Measurements from ENCODE around the gene BLACAT1.

Gene BLACAT1

DNA sequence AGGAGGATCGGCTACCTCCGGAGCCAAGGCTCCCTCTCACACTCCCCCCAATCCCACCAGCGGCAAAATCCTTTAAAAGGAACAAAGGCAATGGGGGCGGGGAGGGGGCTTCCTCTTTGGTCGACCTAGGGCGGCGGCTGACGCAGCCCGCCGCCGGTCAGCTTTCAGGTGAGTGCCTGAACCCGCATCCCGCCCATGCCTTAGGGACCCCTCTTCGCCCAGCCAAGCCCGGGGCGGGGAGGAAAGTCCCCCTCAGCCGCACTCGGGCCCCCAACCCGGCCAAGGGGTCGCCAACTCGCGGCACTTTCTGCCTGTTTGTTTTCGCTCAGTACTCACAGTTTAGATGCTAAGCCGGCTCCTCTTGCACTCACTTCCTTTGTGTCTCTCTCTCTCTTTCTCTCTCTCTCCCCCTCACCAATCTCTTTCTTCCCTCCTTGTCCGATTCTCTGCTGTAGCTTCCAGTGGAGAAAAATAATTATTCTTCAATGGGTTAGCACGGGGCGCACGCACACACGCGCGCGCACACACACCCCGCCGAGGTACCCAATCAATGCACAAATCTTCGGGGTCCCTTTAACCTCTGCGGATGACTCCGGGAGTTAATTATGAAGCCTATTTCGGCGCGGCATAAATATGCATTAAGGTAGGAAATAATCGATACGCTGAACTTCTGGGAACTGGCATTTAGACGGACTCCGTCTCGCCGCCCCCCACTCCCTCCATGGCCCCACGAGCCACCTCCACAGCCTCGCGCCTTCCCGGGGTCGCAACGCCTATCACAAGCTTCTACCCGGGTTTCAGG is at the start of gene BLACAT1:
TSS of gene BLACAT1 (minus strand) at position 465 of the 802 bp plus-strand sequence.
- no peak for DNase-seq

DNA sequence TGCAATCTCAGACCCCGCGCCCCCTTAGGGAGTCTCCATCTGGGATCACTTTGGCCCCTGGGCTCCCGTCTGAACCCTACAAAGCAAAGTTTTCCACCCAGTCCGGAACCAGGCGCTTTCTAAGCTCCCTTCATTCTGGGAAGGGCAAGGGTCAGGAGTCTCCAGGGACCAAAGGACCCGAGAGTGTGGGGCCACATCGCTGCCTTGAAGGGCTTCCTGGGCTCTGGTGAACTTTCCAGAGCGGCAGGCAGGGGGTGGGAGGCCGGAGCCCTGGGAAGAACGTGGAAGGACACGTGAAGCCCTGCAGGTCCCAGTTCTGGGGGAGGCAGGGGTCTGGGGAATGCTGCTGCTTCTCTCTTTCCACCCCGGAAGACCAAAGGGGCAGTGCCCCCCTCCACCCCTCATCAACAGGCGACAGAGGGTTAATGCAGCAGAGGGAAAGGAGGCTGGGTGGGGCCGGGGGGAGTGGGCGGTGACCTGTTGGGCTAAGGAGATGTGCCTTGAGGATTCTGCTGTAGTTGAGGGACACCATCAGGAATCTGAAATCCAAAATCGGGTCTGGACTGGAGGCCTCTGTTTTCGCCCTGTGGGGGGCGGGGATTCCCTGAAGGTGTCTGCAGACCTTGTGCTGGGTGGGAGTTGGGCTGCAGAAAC is 49.4 kb upstream of the BLACAT1 start:
- DNase-seq = no peak

DNA sequence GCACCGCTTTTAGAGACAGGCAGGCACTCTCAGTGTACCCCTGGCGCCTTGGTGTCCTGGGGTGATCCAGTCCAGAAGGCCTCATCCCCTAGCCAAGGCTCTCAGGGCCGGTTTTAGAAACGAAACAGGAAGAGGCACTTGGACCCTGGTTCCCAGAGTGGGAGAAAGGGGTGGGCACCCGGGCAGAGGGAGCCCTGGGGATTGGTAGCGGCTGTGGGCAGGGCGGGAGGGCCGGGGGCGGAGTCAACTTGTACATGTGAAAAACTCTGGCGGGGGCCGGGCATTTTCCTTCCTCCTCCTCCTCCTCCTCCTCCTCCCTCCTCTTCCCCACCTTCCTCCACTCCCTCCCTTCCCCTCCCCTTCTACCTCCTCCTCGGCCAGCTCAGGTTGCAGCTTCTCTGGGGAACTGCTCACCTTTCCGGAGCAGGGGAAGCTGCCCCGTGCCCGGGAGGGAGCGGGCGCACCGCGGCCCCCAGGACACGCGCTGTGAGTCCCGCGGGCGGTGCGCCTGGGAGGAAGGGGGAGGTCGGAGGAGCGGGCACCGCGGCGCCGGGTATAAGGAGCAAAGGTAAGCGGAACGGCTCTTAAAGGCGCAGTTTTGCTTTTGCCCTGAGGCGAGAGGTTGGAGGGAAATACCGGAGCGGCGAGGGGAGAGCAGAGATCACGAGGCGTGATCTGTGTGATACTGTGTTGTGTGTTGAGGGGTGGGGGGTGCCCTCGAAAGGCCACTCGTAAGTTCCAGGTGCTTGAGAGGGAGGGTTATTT is 48.6 kb upstream of the BLACAT1 start, which contains the start of gene CDK18:
TSS of gene CDK18 (plus strand) at position 359 of the 765 bp plus-strand sequence. CDS start 18,499 bp downstream, outside the sequence.
- DNase-seq = peak; percentile 89

DNA sequence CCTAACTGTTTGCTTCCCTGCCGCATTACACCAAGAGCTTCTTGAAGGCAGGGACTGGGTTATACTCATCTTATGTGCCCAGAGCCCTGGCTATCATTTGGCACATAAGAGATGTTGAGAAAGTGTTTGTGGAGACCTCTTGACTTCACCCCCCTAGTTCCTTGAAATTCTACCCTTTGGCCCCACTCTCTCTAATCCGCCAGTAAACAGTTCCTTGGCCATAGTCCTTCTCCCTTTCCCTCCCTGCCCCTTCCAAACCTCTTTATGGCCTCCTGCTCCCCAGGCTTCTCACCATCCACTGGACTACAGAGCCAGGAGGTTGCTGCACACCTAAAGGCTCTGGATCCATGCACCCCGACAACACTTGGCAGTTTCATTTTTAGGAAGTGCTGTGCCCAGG is 47.1 kb upstream of the BLACAT1 start:
- DNase-seq = no peak

DNA sequence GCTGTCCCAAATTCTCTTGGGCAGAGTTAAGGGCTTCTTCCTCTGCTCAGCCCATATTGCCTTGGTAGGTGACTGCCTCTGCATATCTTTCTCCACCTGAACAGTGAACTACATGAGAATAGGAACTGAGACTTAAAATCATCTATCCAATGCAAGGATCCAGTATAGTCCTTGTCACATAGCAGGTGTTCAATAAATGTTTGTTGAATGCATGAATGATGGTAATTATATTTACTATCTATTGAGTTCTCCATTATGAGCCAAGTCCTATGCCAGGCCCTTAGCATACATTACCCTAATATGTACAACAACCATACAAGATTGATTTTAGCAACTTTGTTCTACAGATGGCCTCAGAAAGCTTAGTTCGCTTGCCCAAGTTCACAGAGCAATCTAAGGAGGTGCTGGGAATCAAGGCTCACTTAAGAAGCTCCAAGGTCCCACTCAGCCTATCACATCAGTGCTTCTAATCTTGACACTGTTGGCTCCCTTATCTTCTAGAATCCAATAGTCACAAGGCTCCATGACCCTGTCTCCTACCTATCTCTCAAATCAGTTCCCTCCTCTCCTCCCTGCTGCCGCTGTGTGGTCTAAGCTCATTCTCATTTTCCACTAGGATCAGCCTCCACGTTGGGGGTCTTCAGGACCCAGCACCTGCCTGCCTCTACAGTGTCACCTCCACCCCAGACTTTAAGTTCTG is 46.4 kb upstream of the BLACAT1 start:
- DNase-seq = no peak

DNA sequence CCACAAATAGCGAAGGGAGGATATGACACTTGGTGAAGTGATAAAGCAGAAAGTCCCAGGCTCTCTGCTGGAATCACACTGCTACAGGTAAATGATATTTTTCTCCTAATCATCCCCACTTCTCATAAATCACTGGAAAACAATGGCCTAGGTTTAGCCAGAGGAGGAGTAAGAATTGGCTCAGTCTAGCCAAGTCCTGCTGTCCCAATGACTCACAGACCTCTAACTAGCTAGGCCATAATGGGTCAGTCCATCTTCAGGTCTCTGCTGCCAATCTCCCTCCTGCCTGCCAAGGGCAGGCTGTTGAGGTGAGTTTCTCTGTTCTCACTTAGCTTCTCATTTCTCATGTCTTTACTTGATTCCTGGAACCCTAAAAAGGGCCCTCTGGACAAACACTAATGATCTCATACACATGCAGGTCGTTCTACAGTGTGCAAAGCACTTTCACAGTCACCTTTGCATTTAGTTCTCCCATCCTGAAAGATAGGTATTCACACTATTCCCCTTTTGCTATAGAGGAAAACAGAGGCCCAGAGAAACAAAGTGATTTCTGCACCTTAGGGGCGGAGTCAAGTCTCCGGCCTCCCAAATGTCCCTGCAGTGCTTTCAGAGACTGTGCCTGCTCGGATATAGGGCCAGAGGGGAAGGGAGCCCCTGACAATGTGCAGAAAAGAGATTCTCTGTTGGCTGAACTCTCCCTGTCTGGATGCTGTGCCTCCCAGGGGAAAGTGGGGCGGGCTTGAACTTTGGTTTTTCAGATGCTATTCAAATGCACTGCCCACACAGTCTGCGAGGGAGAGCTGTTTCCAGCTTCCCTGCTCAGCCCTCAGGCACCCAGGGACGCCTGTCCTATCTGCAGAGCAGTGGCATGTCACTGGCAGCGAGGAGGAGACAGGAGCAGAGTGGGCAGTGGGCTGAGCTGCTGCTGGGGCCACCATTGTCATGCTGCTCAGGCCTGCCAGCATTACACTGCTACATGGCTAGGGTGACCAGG is 44.7 kb upstream of the BLACAT1 start:
- DNase-seq = no peak

DNA sequence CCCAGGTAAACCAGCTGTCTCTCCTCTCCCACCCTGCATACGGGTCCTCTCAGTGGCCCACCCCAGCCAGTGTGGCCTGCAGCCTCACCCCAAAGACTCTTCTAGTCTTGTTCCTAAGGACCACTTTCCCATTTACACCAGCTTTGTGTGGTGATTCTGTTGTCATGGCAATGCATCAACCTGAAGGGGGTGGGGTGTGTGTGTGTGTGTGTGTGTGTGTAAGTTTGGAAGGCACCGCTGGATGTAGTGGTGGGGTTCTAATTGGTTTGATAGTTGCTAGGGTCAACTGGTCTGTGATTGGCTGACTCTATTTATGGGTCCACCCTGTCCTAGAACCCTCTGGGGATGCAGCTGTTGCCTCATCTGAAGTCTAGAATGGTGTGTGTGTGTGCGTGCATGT is 43.9 kb upstream of the BLACAT1 start:
- DNase-seq = no peak

DNA sequence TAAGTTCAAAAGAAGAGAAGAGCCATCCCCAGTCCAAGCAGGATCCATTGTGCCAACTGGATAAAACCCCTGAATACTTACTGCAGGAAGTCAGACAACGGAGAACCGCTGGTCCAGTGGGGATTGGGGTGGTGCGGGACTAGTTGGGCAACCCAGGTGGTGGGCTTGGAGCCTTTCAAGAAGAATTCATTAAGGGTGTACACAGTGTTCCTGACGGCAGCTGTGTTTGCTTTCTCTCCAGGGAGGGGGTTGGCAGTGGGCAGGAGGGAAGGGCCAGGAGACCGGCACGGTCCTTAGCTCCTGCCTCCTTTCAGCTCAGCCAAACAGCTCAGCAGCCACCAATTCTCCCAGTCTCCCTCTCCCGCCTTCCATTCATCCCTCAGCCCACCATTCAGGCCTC is 41.5 kb upstream of the BLACAT1 start:
- DNase-seq = no peak

DNA sequence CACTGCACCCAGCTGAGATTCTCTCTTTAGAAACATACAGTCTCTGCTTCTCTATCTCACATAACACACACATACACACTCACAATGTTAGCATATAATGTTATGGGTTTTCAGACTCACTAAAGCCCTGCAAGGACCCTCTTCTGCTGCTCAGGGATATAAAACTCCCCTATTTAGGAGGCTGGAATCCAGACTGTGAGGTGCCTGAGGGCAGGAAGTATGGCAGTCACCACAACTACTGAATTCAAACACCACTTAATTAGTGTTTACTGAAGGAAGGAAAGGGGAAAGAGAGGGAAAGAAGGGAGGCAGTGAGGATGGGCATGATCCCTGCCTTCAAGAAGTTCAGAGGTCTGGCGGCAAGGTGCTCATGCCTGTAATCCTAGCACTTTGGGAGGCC is 40.8 kb upstream of the BLACAT1 start:
- no peak for DNase-seq

DNA sequence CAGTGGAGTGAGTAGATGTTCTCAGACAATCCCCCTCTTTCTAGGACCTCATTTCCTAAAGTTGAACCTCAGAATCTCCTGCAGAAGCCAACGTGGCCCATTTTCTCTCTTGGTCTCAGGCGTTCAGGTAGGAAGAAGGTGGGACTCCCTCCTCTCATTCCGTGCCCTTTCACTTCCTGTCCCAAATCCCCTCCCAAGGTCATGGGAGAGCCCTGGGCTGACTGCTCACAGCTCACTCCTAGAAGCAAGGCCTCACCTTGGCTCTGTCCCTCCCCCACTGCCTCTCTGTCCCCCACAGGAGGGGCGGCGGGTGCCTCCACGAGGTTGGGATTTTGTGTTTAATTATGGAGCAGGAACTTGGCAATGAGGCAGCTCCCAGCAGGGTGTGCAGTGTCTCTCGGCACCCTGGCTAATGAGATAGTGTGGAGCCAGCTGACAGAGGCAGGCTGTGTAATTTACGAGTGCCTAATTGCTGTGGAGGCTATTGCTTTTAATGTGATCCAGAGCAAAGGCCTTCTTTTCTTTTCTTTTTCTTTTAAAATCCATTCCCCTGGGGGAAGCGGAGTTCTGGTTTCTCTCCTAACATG is 39.5 kb upstream of the BLACAT1 start:
- no peak for DNase-seq

DNA sequence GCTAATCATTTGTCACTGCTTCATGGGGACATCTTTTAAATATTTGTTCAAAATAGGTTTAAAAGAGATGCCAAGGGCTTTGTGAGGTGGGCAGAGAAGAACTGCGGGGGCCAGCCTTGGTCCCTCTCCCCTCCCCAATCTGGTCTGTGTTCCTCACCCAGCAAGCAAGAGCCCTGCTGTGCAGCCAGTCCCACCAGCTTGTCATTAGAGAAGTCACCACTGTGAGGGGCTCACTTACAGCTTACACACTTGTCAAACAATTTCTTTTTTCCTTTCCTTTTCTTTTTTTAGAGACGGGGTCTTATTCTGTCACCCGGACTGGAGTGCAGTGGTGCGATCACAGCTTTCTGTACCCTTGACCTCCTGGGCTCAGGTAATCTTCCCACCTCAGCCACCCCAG is 38.3 kb upstream of the BLACAT1 start:
- DNase-seq = no peak

DNA sequence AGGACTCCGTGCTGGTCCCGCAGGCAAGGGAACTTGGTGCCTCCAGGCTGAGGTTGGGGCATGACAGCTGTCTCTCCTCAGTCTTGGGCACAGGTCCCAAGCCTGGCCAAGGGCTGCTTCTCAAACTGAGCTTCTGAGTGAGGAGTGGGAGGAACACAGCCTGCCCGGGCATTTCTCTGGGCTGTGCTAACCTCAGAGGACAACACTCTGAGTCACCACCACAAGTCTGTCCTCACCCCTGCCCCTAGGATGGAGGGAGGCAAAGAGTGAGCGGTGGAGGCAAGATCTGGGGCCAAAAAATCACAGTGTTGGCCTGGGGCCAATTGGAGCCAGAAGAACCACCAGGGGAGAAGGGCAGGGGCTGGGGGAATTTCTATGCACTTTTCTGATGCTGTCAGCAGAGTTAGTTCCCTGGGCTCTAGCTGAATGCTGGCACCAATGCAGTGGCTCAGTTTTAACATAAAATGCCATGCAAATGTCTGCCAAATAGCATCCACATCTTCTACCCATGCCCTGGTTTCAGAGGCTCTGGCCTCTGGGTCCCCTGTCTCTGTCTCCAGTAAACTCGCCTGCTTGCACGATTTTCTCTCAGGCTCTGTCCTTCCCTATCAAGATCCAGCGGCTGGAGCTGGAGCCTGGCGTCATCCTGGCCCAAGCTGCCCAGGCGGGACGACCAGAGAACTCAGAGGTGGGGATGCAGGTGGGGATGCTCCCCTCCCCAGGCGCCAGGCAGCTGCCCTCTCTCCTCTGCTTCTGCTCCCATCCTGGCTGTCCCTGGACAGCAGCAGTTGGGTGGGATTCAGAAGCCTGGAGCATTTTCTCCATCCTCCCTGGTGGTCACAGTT is 37.6 kb upstream of the BLACAT1 start:
- peak; percentile 79 for DNase-seq

DNA sequence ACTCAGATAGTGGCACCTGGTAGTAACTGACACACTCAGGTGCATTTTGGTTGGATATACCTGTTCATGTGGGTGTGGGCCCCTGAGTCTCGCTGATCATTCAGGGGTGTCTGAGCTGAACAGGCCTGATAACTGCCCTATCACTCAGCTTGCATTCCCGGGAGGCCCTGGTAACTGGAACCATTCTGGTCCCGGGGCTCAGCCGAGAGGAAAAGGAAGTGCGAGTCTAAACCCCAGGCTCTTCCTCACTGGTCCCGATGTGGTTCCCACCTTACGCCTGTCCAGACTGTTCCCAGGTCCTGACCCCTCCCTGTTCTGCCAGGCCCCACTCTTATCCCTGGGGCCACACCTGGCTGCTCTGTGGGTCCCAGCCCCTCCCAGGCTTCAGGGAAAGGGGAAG is 36.9 kb upstream of the BLACAT1 start:
- no peak for DNase-seq

DNA sequence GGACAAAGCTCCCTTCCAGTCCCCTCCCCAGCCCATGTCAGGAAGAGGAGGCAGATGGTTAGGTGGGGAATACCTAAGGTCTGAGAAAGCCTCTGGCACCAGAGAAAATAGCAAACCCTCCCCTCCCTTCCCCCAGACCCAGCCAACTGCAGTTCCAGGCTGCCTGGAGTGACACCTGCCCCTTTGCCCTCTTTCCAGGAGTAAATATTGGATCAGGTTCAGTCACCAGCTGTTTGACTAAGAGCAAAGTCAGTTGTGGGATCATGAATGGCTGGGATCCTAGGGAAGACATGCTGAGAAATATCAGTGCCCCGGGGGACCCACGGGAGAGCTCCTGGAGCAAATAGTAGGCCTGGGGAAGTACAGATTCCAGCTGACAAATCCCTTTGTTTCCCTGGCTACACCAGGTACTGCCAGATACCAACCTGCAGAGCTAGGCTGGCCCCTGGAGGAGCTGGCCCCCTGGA is 36.4 kb upstream of the BLACAT1 start:
- no peak for DNase-seq

DNA sequence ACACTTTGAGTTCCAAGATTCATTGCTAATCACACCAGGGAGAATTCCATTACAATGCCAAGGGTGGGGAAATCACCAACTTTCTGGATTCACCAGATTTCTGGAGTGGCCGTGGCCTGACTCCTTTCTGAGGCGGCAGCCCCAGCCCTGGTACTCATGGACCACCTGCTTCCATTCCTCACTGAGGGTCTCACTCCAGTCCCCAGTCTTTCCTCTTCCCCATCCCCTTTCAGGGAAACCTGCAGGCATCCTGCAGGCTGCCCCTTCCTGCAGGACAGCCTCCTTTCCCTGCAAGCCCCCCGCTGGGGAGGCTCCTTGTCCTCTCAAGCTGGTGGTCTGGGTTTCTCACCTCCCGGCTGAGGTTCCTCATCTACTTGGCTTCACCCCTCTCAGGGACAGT is 35.9 kb upstream of the BLACAT1 start:
- DNase-seq = no peak

DNA sequence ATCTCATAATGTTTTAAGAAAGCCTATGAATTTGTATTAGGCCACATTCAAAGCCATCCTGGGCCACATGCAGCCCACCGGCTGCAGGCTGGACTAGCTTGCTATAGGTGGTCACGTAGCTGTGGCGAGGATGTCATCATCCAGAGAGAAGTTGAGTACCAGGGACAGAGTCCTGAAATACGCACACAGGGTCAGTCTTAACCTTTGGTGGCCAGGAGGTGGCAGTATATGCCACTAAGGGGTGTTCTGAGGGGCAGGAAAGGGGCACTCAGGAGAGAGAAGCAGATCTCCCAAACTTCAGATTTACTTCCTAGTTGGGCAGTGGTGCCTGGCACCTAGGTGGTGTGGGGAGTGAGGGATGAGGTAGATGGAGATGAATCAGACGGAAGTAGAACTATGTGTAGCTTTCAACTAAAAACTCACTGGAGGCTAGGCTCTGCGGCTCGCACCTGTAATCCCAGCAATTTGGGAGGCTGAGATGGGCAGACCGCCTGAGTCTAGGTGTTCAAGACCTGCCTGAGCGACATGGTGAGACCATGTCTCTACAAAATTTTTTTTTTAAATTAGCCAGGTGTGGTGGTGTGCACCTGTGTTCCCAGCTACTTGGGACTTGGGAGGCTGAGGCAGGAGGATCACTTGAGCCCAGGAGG is 32.4 kb upstream of the BLACAT1 start:
- DNase-seq = peak; percentile 62

DNA sequence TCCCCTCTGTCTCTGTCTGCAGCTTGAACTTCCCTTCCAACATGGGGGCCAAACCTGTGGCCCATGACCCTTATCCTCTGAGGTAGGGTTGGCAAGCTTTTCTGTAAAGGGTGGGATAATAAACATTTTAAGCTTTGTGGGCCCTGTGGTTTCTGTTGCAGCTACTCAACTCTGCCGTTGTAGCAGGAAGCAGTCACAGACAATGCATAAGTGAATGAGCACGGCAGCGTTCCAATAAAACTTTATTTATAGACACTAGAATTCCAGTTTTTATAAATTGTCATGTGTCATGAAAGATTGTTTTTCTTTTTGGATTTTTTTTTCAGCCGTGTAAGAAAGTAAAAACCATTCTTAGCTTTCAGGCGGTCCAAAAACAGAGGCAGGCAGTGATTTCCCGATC is 30.4 kb upstream of the BLACAT1 start:
- DNase-seq = no peak

DNA sequence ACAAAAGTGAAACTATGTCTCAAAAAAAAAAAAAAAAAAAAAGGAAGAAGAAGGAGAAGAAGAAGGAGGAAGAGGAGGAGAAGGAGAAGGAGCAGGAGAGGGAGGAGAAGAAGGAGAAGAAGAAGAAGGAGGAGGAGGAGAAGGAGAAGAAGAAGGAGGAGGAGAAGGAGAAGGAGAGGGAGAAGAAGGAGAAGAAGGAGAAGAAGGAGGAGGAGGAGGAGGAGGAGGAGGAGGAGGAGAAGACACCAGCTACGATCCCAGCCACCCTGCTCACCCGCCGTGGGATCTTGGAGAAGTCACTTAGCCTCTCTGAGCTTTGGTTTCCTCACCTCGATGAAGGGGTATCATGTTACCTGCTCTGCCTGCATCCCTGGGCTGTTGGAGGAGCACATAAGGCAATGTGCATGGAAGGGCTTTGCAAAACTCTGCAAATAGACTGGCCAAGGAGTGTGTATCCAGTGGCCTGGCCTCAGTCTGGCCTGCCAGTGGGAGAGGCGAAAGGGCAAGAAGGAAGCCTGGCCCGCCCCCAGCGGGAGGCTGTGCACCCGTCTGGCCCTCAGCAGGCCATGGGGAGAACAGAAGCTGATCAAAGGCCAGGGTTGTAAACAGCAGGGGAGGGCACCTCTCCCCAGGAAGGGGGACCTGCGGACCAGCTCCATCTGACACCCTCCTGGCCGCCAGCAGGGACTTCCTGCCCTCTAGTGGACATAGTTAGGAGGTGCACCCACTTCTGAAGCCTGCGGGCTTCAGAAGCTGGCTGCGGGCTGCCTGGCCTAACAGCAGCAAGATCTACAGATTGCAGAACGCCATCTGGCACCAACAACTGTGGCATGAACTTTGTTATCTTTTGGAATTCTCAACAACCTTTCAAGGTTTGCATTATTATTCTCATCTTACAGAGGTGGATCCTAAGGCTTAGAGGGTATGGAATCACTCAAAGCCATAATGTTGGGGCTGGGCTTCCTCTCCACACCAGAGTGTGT is 29.4 kb upstream of the BLACAT1 start:
- DNase-seq = peak; percentile 54
